Transverse colon (tissue), 4 donors: ENCODE results near the gene SELPLG. TPM values are rescaled to one million over a fixed set of nuclear protein-coding genes. Genes with fewer than 3 reads are reported as not detected.

ENCODE experiments used
- DNase-seq: peaks from one replicate; pipeline ENCODE4 v3.0.0-alpha.2; 2019
- H3K27ac ChIP-seq, 4 donors: fragments of 200-600 bp; sonication (generic); 2 replicates each; pipeline ENCODE4 v1.5.1; 2016 to 2018; ENCODE audit warnings: inconsistent platforms in 4 of 4
- H3K27me3 ChIP-seq: fragments of 200-600 bp; sonication (generic); 2 replicates; pipeline ENCODE4 v1.5.1; 2017; ENCODE audit warnings: inconsistent platforms
- H3K36me3 ChIP-seq, 4 donors: fragments of 200-600 bp; sonication (generic); 2 replicates each; pipeline ENCODE4 v1.5.1; 2017 to 2019; ENCODE audit warnings: inconsistent platforms in 4 of 4
- H3K4me1 ChIP-seq, 4 donors: fragments of 200-600 bp; sonication (generic); 2 replicates each; pipeline ENCODE4 v1.5.1; 2017 to 2020; ENCODE audit warnings: inconsistent platforms in 4 of 4
- H3K4me3 ChIP-seq, 4 donors: fragments of 200-600 bp; sonication (generic); 1 replicate in 1 of 4; 2 replicates in 3 of 4; pipeline versions ENCODE4 v1.5.1 to v1.6.1; 2017 to 2019; ENCODE audit warnings: inconsistent platforms in 4 of 4
- H3K9me3 ChIP-seq, 2 donors: fragments of 200-600 bp; sonication (generic); 2 replicates each; pipeline ENCODE4 v1.5.1; 2017 to 2019; ENCODE audit warnings: inconsistent platforms in 2 of 2
- EP300 ChIP-seq: sonication (generic); formaldehyde crosslinking; IDR thresholded peaks from one replicate; pipeline ENCODE4 v1.6.1; 2017; ENCODE audit warnings: antibody characterized with exemption, low read depth
- POLR2A ChIP-seq: fragments of 450-650 bp; IDR thresholded peaks from one replicate; pipeline ENCODE4 v1.6.1; 2016; ENCODE audit warnings: antibody characterized with exemption, mild to moderate bottlenecking, moderate library complexity
- POLR2AphosphoS5 ChIP-seq, 3 donors: sonication (generic); formaldehyde crosslinking; IDR thresholded peaks; one replicate each; pipeline ENCODE4 v1.6.1; 2016; ENCODE audit warnings: antibody characterized with exemption in 3 of 3
- WGBS, 2 donors: methylation state at CpG; one replicate each; pipeline ENCODE4 v1.1.5; 2018; ENCODE audit warnings: low coverage in 1 of 2; 5-methylcytosine and 5-hydroxymethylcytosine counted together
- in situ Hi-C, 4 donors: fragments of 200-750 bp; cut with MboI; loops; one replicate each; pipeline versions ENCODE4 v1.15.0 to v1.15.1; 2017; ENCODE audit warnings: low sequenced_read_pairs in 3 of 4, low pct_ligation_motif_present in 1 of 4, low pct_unique_long_range_greater_than_20kb in 1 of 4
- intact Hi-C: fragments of 100-400 bp; cut with DNase I; formaldehyde crosslinking; loops from one replicate; pipeline ENCODE4 v1.15.1; 2023; ENCODE audit warnings: low total_unique reads
- total RNA-seq, 4 donors: library from RNA; depleted of rRNA; stranded (reverse); fragments of >200 nt; gene quantifications; one replicate each; pipeline ENCODE4 v1.1.0, GENCODE V29; 2016
- TF ChIP-seq, protein P1 (sequence below), 5 experiments: fragments of 200-600 bp in 3 of 5; fragments of 450-650 bp in 2 of 5; sonication (generic) in 3 of 5; IDR thresholded peaks; 1 replicate in 2 of 5; 2 replicates in 3 of 5; pipeline ENCODE4 v1.5.1; 2016 to 2017; ENCODE audit warnings: antibody characterized with exemption in 5 of 5, inconsistent platforms in 3 of 5, mild to moderate bottlenecking in 2 of 5, moderate library complexity in 1 of 5

Gene SELPLG
- total RNA-seq, 4 donors from 2014 or later, result 1.6 to 9.4 (median 3.6) TPM

DNA sequence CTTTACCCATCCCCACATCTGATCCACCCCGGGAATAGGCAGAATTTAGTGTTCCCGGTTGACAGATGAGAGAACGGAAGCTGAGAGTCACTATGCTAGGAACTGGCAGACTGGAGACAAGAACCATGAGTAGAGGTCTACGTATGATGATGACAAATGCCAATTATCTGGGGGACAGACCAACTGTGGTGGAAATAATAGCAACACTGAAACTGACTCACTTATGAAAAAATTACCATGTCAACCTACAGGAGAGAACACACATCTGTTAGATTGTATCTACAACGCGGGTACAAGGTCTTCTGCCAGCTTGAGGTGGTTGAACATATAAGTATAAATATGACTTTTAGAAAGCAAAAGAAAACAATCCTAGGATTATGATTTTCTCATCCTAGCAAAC is 15.4 kb upstream of the SELPLG start:
- Histone ChIP-seq H3K36me3 (peaks cover 0 to 53% (median 18%) of the 10 kb centered on the region in 4 donors), H3K9me3 (no peaks in the 10 kb centered on the region), H3K27ac (peak overlapping the region in 1 of 4 donors; percentile 23), H3K27me3 (no peaks in the 10 kb centered on the region), H3K4me3 (no peak overlapping the region), H3K4me1 (peaks cover 0 to 9% (median under 1%) of the 10 kb centered on the region in 4 donors)
- TF ChIP-seq POLR2AphosphoS5 (IDR thresholded peaks at IDR 0.05) (no peak), EP300 (no peak), POLR2A (no peak)
- TF ChIP-seq, protein P1, sequence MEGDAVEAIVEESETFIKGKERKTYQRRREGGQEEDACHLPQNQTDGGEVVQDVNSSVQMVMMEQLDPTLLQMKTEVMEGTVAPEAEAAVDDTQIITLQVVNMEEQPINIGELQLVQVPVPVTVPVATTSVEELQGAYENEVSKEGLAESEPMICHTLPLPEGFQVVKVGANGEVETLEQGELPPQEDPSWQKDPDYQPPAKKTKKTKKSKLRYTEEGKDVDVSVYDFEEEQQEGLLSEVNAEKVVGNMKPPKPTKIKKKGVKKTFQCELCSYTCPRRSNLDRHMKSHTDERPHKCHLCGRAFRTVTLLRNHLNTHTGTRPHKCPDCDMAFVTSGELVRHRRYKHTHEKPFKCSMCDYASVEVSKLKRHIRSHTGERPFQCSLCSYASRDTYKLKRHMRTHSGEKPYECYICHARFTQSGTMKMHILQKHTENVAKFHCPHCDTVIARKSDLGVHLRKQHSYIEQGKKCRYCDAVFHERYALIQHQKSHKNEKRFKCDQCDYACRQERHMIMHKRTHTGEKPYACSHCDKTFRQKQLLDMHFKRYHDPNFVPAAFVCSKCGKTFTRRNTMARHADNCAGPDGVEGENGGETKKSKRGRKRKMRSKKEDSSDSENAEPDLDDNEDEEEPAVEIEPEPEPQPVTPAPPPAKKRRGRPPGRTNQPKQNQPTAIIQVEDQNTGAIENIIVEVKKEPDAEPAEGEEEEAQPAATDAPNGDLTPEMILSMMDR (IDR thresholded peaks at IDR 0.05), result no peak
- in situ Hi-C loops, result no loop called here
- WGBS, 2 donors, result 84 to 88% methylated on average over 6 of the region's 6 CpGs
- no peak for DNase-seq
- intact Hi-C loops, result no loop called here

DNA sequence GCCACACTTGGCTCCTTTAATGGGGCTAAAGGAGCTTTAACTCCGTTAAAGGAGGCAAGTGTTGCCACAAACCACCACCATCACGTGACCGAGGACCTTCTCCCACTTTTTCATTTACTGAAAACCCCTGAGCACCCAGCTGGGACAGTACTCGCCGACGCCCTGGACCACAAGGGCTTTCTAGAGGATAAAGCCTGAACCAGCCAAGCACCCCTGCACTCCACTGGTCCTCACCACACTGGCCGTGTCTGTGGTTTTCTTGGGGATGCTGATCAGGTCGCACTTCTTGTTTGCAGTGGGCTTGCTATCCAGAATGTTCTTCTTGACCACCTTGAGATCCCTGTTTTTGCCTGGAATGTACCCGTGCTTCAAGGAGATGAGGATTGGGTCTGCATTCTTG is 14.7 kb upstream of the SELPLG start:
- Histone ChIP-seq H3K4me3 (no peak overlapping the region), H3K27ac (no peak overlapping the region), H3K27me3 (no peaks in the 10 kb centered on the region), H3K9me3 (no peaks in the 10 kb centered on the region), H3K36me3 (peaks cover 0 to 53% (median 18%) of the 10 kb centered on the region in 4 donors), H3K4me1 (peaks cover 0 to 11% (median 1%) of the 10 kb centered on the region in 4 donors)
- no peak for DNase-seq
- WGBS, 2 donors, result 91% methylated on average over 9 of the region's 9 CpGs; no CpG with 5 or more reads in 1 of the 2 donors
- peak in 1 of 3 donors; percentile 2 for TF ChIP-seq POLR2AphosphoS5 (IDR thresholded peaks at IDR 0.05)
- TF ChIP-seq, protein P1 (IDR thresholded peaks at IDR 0.05), result no peak
- TF ChIP-seq EP300, result no peak
- no peak for TF ChIP-seq POLR2A
- intact Hi-C loops (no loop called here), in situ Hi-C loops (no loop called here)

DNA sequence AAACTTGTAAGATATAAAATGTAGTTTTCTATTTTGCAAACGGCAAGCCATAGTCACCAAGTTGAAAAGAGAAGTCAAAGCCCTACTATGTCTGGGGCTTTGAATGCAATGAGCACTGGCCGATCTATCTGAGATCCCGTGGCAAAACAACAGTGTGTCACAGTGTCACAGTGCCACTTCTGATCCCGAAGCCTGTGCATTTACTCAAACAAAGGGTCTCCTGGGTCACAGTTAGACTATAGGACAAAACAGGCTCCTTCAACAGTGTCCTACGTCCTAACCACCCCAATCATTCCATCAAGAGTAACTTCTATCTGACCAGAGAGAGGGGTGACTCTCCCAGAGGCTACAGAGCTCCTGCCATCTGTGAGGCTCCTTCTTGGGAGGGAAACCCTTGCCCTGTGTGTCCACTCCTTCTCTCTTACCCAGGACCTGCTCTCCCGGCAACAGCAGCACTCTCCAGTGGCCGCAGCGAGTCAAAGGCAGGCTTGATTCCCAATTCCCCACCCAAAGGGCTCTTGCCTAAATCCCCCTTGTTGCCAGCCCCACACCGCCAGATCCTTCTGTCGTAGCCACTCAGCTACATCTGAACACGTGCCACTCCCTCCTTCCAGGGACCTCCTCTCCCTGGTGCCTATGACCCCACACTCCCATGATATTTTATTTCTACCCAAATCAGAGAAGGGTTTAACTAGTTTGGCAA is 14.0 kb upstream of the SELPLG start:
- Histone ChIP-seq H3K9me3 (no peaks in the 10 kb centered on the region), H3K4me1 (peaks cover 0 to 12% (median 5%) of the 10 kb centered on the region in 4 donors), H3K27ac (peak overlapping the region in 1 of 4 donors; percentile 2), H3K27me3 (no peaks in the 10 kb centered on the region), H3K36me3 (peaks cover 0 to 53% (median 18%) of the 10 kb centered on the region in 4 donors), H3K4me3 (no peak overlapping the region)
- no peak for DNase-seq
- TF ChIP-seq, protein P1 (IDR thresholded peaks at IDR 0.05), result no peak
- TF ChIP-seq POLR2AphosphoS5 (IDR thresholded peaks at IDR 0.05), result peak in 1 of 3 donors; percentile 4
- in situ Hi-C loops (no loop called here), intact Hi-C loops (no loop called here)
- WGBS, 2 donors, result 86 to 92% methylated on average over 9 to 11 of the region's 11 CpGs

DNA sequence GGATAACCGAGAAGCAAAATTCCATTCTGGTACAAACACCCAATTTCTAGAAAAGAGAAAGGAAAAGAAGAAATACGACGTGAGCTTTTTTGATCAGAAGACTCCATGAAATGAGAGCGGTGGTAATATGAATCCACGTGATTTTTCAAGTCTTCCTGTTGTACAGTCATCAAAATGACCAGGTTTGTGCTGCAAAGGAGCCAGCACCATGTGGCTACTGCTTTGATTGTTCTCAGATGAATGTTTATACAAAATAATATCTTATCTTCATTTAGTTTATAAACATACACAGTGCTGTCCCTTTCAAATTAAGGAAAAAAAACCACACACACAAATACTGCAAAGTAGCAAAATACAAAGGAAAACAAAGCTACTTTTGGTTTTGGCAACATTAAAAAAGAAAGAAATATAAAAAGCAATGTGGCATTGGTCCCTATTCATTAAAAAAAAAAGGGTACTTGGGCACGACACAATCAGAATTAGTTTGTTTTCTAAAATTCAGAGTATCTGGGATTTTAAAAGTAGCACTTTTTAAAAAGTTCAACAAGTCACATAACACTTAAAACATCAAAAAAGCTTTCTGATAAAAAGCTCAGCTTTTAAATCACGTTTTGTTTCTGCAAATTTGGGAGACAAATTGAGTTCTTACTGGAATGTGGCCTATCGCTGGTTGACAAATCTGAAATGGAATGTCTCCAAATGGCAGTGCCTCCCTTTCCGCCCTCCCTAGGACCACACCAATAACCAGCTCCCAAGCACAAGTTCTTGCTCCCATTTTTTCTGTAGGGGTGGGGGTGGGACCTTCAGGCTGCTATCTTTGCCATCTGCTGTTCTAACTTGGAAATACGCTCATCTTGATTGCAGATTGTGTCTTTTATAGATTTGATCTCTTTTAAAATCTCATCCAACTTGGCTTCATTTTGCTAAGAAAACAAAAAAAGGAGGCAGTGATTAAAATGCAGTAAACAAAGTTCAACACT is 13.2 kb upstream of the SELPLG start:
- in situ Hi-C loops (no loop called here), intact Hi-C loops (no loop called here)
- Histone ChIP-seq H3K27ac (peak overlapping the region in 1 of 4 donors; percentile 2), H3K4me1 (peaks cover 0 to 15% (median 6%) of the 10 kb centered on the region in 4 donors), H3K4me3 (no peak overlapping the region), H3K27me3 (no peaks in the 10 kb centered on the region), H3K9me3 (no peaks in the 10 kb centered on the region), H3K36me3 (peaks cover 0 to 53% (median 15%) of the 10 kb centered on the region in 4 donors)
- TF ChIP-seq EP300 (no peak), POLR2A (no peak), POLR2AphosphoS5 (IDR thresholded peaks at IDR 0.05) (no peak)
- TF ChIP-seq, protein P1 (IDR thresholded peaks at IDR 0.05), result no peak
- no peak for DNase-seq
- WGBS, 2 donors, result 82 to 85% methylated on average over 10 of the region's 10 CpGs
